MV-4-11 (cell line): ENCODE measurements around the gene EML6.
A peak's percentile ranks its signal among the peaks of the same experiment; 100 is the strongest.

ENCODE experiments used
- DNase-seq: peaks from one replicate; lab custom pipeline; 2025; lab: John Stamatoyannopoulos, UW

The EML6 gene

DNA sequence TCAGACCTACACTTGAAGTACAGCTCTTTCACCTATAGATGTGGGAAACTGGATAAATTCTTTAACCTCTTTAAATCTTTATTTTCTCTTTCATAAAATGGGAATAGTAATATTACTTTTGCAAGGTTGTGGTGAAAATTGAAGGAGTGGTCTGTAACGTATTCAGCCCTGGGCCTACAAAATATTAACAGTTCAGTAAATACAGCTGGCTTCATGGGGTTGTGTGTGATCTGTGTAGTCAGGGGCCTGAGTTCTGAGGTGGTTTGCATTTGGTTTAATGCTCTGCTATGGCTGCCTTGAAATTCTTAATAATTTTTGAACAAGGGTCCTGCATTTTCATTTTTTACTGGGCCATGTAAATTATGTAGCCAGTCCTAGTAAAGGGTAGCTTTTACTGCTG is 16.8 kb upstream of the EML6 start:
- DNase-seq, result no peak

DNA sequence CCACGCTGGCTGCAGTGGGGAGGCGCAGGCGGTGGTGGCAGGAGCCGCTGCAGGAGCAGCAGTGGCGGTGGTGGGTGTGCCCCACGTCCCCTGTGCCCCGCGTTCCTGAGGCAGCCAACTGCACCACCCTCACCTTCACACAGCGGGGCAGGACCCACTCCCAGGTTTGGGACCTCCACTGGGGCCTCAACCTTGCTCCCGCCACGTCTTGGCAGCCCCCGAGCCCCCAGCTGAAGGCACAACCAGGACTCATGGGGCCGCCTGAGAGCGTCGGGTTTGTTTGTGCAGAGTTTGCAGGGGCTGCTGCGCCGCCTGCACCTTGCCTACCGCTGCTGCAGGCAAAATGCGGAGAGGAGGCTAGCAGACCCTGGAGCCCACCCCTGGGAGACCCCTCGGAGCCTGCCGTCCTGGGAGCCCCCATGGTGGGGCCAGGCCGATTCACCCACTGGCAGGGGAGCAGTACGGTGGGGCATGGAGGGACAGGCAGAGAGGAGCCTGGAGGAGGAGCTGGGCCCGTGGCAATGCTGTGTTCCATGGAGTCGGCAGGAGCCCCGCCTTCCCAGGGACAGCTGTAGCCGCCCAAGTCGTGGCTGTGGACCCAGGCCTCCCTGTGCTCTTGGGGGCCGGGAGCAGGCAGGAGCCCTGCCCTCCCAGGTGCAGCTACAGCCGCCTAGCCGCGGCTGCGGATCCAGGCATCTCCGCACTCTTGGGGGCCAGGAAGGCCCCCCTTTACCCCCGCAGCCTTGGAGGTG is 14.7 kb upstream of the EML6 start:
- no peak for DNase-seq

DNA sequence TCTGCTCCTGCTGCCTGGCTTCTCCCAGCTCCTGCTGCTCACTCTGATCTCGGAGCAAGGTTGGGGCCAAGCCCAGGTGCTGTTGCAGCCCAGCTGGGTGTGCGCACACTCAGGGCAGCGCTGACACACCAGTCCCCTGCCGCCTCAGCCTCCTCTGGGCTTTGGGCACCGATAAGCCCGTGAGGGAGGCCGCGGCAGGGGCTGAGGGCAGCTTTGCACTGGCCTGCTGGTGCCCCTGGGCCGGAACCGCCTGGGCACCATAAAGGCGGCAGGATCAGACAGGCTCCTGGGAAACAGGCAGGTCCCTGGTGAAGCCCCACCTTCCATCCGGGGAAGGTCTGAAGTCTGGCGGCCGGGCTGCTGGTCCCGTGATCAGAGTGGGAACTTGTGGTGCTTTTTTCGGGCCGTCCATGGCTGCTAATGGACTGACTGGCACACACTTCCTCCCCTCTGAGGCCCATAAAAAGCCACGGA is 14.1 kb upstream of the EML6 start:
- DNase-seq, result no peak

DNA sequence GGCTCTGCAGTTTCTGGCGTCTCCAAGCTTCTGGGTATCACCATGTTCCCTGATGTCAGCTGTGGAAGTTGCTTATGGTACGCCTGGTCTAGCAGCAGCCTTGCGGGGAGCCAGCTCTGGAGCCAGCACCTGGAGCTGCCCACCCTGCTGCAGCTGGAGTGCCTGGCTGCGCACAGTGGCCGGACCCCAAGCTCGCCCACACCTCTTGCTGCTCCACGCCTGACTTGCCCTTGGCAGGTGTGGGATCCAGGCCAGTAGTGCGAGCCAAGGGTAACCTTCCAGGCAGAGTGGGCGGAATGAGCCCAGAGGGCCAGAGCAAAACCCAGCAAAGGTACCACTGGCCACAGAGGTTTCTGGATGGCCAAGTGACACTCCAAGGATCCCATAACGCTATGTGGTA is 13.2 kb upstream of the EML6 start:
- no peak for DNase-seq

DNA sequence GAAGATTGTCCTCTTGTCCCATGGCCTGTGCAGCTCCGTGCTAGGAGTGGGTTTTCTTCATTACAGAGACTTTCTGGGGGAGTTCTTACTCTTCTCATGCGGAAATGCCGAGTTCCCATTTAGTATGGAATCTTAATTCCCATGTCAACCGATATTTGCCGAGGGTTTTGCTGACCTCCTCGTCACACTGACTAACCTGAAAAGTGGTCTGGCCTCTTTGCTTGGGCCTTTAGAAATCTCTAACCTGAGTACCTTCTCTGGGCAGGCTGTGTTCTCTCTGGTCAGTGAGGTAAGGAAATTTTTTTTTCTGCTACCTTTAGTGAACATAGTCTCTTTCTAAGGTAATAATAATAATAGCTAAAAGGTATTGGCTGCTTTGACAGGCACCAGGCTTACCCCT is 10.9 kb upstream of the EML6 start:
- no peak for DNase-seq

DNA sequence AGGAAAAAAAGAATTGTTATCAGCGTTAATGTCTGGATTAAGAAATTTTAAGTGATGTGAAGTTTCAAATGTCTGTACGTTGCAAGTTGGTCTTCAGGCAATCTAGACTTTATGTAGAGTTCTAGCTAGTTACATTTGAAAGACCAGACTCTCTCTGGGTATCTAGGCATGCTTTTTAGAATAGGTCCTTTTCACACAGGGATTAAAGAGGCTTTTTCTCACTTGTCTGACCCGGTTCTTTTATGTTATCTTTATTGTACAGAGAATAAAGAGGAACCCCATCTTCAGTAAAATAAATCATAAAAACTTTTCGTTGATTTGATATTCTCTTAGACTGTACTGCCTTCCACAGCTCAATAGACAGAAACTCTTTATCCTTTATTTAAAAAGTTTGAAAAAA is 8.5 kb upstream of the EML6 start:
- DNase-seq, result no peak

DNA sequence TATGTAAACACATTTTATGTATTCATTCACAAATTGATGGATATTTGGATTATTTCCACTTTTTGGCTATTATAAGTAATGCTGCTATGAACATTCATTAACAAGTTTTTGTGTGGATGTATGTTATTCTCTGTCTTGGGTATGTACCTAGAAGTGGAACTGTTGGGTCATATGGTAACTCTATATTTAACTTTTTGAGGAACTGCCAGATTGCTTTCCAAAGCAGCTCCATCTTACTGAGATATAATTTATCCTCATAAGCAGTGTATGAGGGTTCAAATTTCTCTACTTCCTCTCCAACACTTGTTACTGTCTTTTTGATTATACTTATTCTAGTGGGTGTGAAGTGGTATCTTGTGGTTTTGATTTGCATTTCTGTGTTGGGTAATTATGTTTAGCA is 7.1 kb upstream of the EML6 start:
- DNase-seq, result peak; percentile 41

DNA sequence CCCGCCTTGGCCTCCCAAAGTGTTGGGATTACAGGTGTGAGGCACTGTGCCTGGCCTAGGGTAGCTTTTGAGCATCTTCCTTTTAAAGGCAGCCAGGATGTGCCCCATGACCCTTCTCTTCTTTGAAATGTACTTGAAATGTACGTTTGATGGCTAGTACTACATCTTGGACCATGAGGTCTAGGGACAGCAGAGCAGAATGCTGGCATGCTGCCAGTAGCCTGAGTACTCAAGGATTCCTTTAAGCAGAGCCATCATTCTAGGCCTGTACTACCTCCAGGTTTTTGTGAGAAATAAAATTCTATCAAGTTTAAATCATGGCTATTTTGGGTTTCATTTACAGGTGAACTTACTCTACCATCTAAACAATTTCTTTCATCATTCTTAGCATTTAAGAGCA is 2.9 kb upstream of the EML6 start:
- DNase-seq, result no peak

DNA sequence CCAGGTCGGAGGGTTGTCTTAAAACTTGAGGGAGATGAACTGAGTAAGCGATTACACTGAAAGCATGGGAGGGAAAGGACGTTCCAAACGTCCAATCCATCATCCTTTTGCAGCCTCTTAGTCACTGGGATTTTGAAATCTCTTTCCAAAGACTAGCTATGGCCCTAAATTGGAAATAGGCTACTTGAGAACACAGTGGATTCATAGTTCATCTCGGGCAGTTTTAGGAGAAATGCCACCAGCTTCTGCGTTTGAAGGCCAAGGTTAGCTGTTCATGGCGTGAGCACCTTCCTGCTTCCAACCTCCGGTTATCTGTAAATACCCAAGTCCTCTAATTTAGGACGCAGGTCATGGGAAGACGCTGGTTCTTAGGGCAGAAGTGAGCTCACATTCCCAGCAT is 821 bp upstream of the EML6 start:
- no peak for DNase-seq

DNA sequence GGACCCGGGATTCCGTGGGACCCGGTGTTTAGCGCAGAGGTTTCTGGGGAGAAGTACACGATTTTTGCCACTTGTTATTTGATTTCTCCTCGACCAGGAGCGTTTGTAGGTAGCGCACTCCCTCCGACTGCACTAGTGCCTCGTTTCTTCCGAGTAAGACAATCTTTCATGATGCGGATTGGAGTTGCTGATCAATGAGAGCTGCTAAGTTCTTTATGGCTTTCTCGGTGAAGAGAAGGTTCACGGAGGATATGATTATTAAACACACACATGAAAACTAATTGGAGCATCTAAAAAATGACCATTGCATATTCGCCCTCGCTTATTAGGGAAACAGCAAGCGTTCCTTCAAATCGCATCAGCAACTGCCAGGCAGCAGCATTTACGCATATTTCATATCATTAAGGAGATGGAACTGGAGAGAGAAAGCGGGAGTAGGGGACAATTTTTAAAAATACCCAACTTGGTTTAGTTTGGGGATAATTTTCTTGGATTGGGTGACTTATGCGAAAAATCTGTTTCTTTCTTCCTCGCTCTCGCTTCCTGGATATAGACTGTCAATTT is 616 bp downstream of the EML6 start:
- no peak for DNase-seq

DNA sequence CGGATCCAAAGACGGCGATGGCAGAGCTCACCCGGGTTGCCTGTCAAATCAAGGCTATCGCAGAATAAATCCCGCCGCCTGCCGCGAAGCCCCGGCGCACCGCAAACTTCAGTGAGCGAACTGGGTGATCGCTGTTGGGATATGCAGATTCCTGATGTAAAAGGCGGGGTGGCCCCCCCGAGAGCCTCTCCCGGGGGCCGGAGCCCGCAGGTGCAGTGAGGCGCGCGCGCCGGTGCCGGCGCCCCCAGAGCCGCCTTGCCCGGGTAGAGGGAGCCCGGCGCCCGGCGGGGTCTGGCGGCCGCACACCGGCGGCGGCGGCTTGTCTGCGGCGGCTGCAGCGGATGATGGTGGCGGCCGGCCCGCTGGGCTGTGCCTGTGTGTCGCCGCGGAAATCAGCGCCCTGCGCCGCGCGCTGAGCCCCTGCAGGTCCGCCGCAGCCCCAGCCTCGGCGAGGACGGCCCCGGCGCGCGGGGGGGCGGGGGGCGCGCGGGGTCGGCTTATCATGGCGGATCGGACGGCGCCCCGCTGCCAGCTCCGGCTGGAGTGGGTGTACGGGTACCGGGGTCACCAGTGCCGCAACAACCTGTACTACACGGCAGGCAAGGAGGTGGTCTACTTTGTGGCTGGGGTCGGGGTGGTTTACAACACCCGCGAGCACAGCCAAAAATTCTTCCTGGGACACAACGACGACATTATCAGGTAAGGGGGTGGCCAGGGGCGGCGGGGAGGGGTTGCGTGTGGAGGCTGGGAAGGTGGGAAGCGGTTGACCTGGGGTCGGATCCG is 1.3 kb downstream of the EML6 start:
- no peak for DNase-seq

DNA sequence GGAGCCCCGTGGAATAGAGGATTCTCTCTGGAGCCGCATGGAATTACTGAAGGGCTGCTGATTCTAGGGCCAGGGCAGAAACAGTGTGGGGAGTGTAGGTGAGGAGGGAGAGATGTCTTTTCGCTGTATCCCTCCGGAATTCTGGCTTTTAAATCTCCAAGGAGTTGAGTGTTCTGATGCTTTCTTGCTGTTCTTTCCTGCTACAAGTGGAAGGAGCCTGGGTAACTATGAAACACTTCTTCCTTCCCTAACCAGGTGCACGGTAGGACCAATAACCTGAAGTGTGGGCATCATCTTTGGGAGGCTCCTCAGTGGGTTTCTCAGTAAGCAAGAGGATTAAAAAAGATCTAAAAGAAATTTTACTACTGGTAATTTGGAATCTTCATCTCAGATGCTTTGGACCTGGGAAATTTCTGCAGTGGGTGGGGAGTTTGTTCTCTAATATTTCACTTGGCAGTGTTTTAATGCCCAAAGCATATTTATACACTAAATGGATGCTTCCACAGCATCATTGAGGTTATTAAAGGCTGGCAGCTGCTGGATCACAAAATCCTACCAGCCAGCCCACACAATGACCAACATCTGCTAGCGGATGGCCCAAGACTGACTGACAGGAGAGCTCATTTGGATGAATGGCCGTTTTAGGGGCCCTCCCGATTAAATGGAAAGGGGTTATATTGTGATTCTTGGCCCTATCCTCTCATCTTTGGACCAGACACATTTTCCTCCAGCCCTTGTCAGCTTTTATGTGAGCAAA is 2.1 kb downstream of the EML6 start:
- no peak for DNase-seq

DNA sequence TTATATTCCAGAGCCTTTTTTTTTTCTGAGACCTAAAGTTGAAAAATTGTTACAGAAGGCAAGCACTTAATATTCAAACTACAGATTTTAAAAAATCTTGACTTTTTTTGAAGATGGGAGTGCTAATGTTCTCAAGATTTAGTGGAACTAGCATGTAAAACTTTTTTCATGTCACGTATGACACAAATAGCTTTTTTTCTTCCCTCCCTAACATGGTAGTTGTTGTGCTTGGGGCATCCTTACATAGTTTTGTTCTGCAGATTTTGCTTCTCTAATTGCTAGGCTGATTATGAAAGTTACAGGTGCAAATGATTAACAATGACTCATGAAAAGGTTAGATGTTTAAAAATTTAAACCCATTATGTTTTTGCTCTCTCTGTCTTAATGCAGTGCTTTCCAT is 3.0 kb downstream of the EML6 start:
- DNase-seq, result no peak

DNA sequence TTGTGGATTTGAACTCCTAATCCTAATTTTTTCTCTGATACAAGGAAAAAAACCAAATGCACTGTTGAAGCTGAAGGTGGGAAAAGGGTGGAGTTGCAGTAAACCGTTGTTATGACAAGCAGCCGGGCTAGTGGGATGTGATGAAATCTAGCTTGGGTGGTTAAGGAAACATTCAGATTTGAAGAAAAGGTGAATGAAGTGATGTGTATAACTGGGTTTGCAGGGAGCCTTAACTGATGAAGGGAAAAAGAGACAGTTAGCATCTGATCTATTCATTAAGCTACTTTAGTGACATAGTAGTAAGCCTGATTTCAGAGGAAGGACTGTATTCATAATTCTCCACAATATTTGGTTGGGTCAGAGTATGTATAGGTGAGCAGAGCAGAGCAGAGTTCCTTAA is 3.5 kb downstream of the EML6 start:
- DNase-seq, result no peak

DNA sequence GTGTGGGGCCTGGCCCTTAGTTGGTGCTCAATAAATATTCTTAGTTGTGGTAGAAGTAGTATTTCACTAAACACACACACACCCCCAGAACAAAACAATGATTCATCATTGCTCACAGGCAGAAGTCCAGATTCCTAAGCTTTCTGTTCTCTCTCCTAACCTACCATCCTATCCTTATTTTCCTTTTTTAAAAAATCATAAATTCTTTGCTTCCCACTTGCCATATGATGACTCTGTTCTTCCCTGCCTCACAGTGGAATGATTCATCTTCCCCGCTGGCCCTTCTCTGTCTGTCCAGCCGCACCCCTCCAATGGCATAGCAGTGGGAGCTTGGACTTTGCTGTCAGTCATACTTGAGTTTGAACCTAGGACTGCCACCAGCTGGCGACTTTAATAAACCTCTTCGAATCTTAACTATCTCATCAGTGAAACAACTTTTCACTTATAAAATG is 5.2 kb downstream of the EML6 start:
- no peak for DNase-seq

DNA sequence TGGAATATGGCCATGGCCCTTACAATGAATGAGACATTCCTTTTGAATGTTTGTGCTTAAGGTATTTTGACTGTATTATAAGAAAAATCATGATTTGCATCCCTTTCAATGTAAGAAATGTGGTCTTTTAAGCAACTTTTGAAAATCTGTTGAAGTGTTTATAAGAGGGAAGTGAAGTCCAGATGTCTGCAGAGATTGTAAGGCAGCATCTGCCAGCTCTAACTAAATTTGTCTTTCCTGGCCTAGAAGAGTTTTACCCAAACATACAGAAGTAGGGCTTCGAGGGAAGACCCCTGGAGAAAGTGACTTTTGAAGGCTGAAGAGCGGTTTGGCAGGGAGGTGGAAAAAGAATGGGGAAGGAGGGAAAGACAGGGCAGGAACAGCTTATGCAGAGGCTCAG is 12.2 kb downstream of the EML6 start:
- no peak for DNase-seq

DNA sequence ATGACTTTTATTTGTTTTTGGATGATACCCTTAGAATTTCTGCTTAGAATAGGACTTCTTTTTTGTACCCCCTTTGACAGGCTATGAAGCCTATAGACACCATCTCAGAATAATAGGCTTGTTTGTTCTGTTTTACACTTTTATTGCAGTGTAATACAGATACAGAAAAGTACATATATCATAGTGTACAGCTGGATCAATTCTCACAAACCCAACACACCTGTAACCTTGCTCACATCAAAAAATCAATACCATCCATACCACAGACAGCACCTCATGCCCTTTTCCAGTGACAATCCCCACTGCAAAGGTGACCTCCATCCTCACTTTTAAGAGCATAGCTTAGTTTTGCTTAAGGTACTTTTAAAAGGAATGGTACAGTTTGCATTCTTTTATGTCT is 14.8 kb downstream of the EML6 start:
- no peak for DNase-seq

DNA sequence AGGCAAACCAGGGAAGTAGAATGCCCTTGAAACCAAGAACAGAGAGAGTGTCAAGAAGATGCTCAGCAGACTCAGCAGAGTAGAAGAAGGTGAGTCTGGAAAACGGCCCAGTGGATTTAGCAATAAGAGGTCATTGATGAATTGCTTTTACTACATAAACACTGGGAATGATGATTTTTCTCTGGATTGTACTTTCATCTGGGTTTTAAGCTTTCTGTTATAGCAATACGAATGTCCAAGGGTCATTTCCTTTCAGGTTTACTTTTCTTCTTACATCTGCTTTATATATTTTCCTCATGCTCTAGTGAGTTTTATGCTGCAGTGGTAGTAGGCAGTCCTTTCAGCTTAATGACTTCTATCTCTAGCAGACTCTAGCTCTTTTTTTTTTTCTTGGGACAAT is 16.9 kb downstream of the EML6 start:
- no peak for DNase-seq

DNA sequence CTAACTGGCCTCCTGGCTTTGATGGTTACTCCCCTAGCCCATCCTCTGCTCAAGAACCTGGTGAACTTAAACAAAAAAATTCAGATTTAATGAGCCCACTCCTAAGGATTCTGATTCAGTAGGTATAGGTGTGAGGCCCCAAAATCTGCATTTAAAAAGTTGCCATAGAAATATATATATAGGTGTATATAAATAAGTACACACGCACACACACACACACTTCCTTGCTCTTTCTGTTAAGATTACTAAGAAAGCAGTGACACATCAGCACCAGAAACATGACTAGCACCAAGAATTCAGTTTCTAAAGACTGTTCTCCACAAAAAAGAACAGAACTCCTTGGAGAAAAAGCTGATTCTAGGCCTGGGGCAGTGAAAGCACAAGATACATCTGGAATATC is 17.8 kb downstream of the EML6 start:
- no peak for DNase-seq

DNA sequence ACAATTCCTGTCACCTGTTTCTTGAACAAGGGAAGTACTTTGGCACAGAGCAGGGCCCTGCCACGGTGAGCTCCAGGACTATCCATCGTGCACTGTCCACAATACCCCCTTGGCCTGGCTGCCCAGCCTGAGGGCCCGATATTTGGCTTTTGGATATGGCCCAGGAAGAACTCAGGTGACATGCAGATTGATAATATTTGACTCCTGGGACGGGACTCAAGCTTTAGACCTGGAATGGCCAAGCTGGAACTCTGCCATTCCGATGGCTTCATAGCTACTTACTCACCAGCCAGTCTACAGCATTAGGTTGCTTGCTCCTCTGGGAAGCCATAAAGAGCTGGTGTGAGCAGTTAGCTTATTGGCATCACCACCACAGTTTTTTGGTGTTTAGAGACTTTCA is 26.6 kb downstream of the EML6 start:
- no peak for DNase-seq

DNA sequence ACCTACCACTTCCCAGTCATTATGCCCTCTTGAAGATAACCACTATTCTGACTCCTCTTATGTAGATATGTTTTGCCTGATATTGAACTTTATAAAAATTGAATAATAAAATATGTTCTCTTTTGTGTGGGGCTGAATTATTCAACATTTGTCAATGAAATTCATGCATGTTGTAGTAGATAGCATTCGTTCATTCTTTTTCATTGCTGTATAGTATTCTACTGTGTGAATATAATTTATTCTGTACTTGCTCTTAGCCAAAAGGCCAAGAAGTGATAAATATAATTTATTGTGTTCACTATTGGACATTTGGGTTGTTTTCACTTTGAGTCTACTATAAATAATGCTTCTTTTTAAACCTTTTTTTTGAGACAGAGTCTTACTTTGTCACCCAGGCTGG is 29.0 kb downstream of the EML6 start:
- DNase-seq, result no peak

DNA sequence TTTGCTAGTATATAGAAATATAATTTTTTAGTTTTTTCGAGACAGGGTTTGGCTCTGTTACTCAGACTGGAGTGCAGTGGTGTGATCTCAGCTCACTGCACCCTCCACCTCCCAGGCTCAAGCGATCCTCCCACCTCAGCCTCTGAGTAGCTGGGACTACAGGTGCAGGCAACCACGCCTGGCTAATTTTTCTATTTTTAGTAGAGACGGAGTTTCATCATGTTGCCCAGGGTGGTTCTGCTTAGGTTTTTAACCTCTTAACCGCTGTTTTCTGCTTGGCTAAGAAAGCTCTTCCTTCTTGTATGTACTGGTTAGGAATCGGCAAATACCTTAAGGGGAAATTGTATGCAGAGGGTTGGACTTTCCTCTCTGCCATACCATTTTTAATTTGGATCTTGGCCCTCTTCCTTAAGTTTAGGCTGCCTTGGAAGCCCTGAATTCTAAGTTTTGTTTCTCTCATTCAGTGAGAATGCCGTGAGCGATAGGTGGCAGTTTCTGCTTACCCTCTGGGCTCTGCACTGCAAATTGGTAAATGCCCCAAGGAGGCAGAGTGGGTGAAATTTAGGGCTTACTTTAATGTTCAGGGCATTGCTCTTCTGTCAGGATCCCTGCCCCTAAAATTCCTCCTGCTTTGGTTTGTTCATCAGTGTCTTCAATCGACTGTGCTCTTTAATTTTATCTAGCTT is 32.3 kb downstream of the EML6 start:
- DNase-seq, result no peak
